Activated CD8-positive, alpha-beta memory T cell treated with anti-CD3 and anti-CD28 coated beads for 1 hour (primary cell): ENCODE data around the gene FHIT.

Experiments
- DNase-seq, 2 donors: peaks; one replicate each; pipeline ENCODE4 v3.0.0-alpha.2; 2020; ENCODE audit warnings: low read depth in 1 of 2; ENCODE audit errors: extremely low read depth in 1 of 2

FHIT gene

DNA sequence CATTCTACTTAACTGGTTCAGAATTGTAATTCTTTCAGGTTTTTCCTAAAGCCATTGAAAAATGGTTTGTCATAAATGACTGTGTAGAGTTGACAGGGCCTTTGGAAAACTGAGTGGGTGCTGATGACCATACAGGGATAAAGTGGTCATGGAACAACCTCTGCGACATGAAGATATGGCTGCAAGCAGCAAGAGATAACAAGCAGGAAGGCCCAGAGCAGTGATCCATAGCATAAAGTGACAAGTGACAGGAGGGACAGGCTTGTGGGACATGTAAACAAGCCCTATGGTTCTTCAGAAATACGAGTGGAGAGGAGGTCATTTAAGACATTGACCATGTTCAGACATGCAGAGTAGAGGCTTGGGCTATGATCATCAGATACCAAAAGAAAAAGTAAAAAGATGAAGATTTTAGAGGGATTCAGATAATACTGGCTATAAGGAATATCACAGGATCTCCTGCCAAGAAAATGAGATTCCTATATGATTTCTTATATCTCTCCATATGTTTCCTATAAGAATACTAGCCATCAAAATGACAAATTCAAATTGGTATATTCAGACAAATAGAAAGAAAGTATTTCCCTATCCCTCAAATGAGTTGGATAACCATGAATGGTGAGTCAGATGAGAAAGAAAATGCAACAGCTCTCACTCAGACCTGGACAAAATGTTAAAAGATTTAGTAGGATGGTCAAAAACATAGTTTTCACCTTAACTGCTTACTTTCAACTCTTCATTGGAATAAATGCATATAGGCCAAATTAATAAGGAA, 1373.8 kb downstream of the FHIT start:
- DNase-seq = no peak

DNA sequence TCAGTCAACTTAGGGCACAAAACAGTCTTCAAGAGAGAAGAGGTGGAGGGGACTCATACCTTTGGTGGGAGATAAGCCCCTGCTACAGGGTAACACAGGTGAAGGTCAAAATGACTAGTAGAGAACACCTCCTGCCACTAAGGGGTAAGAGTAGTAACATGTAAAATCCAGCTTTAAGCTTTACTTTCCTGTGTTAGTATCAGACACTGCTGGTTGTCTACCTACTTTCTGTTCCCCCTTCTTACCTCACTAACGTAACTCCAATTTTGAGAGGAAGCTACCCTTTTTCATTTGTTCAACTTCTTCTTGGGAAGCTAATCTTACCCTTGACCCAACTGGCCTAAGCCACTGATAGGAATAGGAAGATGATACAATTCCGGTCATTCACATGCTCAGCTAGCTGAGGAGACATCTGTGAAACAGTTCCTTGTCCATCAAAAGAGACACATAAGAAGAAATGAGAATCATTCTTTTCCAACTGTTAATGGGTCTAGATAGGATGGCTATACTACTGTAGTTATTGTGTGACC, 1374.7 kb downstream of the FHIT start:
- no peak for DNase-seq

GRCh38 chr3:59873576-59874230, 1377.5 kb downstream of the FHIT start:
- DNase-seq = no peak

DNA sequence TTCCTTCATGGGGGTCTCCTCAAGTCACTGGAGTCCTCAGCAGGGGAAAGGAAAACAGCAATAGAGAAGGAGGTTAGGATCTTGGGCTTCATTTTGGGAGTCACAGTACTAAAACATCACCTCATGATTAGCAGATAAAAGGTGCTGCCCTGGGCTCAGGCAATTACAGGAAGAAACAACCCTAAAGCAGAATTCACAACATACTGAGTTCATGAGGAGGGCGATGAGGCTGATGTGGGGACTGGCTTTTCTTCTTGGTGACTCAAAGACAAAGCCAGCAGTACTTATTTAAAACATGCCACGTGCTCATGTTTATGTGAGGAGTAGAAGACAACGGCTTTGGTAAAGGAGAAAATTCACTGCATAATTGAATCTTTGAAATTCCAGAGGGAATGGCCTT, 1379.1 kb downstream of the FHIT start:
- no peak for DNase-seq

DNA sequence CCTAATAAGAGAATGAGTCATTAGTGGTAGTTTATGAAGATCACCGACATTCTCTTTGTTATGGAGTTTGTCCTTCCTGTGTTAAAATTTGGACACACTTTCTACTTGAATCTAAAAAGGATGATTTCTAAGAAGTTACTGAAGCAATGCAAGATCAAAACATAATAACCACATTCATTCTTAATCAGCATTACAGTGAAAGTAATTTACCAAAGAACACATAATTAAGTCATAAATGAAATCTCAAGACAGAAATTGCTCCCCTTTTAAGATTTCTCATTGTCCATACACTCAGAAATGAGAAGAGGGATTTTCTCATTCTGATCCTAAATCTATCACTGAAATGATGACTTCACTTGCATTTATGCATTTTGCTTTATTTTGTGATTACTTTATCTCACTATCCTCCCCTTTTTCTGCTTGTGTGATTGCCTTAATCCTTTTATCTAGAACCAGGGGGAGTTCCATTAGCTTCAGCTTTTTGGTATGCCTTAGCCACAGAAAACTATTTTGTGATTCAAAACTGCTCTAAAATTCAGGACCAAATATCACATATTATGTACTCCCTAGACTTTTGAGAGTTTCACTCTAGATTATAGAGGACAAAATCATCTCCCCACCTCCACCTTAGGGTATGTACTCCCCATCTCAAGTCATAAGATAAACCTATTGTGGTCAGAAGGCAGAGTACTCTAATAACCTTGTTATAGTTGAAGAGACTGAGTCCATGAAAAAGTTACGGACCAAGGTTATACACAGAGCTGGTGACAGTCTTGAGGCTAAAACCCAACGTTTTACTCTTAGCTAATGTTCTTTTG, 1383.9 kb downstream of the FHIT start:
- DNase-seq = no peak

- DNase-seq = no peak
Observed at GRCh38 chr3:59866076-59866475, 1385.2 kb downstream of the FHIT start.

DNA sequence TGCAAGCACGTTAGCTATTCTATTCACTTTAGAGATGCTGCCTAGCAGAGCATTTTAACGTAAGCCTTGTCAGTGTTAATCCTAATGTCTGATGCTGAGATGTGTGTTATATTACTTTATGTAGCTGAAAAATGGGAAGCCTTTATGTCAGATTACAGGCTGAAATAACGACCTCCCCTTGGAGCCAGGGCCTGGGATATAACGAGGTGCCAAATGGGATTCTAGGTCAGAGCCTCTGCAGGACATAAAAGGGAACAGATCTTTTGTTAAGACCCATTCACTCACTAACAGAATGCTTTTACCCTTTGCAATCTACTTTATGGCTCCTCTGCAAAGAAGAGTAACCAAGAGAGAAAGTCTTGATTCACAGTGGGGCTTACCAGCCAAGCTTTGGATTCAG, 1385.9 kb downstream of the FHIT start:
- no peak for DNase-seq

GRCh38 chr3:59862686-59863085, 1388.6 kb downstream of the FHIT start:
- no peak for DNase-seq

- peak; percentile 39 to 60 for DNase-seq
Observed at GRCh38 chr3:59857589-59858346, 1393.5 kb downstream of the FHIT start.

DNA sequence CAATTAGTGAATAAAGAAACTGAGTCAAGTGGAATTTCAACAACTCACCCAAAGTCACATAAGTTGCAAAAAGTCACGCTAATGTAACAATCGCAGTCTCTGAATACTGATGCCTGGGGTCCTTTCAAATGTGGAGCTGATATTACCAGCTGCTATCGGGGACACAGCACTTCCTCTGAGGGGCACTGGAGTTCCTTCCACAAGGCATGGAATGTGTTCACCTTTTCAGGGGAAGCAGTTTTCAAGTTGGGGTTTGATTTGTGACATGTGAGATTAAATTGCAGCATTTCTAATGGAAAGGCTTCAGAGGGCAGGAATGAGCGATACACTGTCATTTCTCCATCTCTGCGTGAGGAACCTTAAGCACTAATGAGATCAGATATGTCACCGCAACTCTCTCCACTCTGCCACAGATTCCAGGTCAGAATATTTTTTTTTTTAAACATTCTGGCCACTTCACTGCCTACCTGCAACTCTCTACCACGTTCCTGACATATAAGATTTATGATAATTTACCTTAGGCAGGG, 1394.3 kb downstream of the FHIT start:
- no peak for DNase-seq

DNA sequence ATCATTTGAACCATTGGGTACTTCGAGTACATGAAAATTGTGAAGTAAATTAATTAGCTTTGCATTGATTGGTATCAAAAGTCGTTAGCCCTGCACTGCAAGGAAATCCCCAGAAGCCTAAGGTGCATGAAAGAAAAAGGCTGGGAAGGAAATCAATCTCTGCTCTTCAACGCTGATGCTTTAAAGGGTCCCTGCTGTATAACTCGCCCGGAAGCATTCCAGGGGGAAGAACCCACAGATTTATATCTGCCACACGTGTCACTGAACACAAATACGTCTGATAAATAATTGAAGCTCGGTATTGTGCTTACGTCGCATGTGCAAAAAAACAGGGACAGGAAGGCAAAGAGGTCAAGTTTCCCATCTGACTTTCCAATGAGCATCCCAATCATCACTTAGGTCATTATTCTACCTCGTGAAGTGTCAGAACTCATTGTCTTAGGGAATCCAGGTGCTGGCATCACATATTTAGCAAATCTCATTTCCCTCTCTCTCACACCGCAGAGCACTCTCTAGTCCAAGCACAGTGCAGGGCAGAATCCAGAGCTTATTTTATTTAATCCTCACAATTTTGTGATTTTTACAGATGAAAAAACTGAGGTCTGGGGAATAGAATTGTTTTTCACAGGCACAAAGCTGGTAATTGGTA, 1397.1 kb downstream of the FHIT start:
- no peak for DNase-seq

- no peak for DNase-seq
Observed at GRCh38 chr3:59850417-59850816, 1400.8 kb downstream of the FHIT start.

GRCh38 chr3:59845386-59845785, 1405.9 kb downstream of the FHIT start:
- no peak for DNase-seq

DNA sequence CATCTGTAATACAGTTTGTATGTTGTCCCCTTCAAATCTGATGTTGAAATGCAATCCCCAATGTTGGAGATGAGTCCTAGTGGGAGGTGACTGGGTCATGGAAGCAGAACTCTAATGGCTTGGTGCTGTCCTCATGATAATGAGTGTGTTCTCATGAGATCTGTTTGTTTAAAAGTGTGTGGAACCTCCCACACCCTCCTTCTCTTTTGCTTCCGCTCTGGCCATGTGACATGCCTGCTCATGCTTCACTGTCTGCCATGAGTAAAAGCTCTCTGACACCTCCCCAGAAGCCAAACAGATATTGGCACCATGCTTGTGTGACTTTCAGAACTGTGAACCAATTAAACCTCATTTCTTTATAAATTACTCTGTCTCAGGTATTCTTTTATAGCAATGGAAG, 1407.4 kb downstream of the FHIT start:
- DNase-seq = no peak

- no peak for DNase-seq
Observed at GRCh38 chr3:59839810-59840515, 1411.3 kb downstream of the FHIT start.

GRCh38 chr3:59839283-59839682, 1412.0 kb downstream of the FHIT start:
- no peak for DNase-seq

- DNase-seq = no peak
Observed at GRCh38 chr3:59836531-59836930, 1414.7 kb downstream of the FHIT start.

DNA sequence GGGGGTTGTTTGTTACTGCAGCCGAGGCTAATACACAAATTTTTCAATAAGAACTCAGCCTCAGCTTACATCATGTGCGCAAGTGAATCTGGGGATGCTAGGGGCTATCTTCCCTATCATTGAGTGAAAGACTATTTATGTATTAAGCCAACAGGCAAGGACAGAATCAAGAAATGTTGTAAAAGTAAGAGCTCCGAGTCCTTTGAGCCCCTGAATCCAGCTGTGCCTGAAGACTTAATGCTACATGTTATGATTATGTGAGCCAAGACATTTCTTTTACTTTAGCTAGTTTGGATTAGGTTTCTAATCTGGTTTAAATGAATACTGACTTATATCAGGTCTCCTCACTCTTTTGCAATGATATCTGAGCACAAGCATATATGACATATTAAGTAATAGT, 1418.5 kb downstream of the FHIT start:
- no peak for DNase-seq

- no peak for DNase-seq
Observed at GRCh38 chr3:59832241-59832640, 1419.0 kb downstream of the FHIT start.
